GM18517 (cell line): ENCODE data around the gene CACNA1A.
"Not testable (repeated sequence)": the region's sequence is repeated elsewhere in the genome, so short reads cannot be mapped to it uniquely, and the experiment has no call there.

Experiments
- ATAC-seq: cut with Tn5 transposase; IDR thresholded peaks from one replicate; pipeline ENCODE4 v1.9.1; 2021; ENCODE audit warnings: mild to moderate bottlenecking, moderate library complexity; ENCODE audit not compliant: unreplicated experiment

Gene CACNA1A

DNA sequence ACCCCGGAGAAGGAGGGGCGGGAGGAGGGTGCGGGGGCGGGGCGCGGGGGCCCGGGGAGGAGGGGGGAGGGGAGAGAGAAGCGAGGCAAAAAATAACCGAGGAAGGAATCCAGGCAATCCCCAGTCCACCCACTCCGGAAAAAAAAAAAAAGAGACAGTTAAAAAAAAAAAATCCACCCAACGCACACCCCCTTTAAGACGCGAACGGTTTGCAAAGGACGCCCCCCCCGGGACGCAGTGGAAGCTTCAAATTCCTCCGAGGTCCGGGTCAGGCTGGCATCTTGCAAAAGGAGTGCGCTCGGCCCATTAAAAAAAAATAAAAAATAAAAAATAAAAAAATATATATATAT, at the start of gene CACNA1A:
CACNA1A (minus strand) TSS at position 9 of the 350 bp plus-strand sequence. CDS start 255 bp downstream, outside the sequence.
- ATAC-seq = no peak

DNA sequence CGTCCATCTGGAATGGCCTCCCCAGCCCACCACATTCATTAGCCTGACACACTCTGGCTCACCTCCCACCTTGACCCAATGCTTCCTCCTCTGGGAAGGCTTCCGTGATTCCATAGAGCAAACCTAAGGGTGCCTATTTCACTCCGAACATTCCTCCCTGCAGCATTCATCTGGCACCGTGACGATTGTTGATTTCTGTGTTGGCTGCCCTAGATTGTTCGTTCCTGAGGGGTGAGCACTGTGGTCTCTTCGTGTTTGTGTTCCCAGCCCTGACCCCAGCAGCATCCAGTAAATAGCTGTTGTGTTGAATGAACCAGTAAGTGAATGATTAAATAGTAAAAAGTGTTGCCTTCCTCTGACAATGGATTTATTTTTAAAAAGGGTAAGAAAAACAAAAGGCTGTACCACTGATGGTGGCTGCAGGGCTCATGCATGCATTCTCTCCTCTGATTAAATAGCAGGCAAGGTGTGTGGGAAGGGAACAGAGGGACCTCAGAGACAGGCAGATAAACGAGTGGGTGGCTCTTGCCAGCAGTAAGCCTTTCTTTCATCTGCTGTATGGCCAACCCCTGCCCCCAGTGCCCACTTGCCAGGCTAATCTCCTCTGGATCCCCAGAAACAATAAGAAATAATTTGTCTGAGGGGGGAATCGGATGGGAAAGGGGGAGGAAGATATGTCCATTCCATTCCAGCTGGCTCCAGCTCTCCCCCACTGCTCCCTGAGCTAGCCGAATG, 48.4 kb upstream of the CACNA1A start:
- ATAC-seq = no peak

GRCh38 chr19:13553880-13554400, 47.7 kb upstream of the CACNA1A start:
- ATAC-seq = no peak

DNA sequence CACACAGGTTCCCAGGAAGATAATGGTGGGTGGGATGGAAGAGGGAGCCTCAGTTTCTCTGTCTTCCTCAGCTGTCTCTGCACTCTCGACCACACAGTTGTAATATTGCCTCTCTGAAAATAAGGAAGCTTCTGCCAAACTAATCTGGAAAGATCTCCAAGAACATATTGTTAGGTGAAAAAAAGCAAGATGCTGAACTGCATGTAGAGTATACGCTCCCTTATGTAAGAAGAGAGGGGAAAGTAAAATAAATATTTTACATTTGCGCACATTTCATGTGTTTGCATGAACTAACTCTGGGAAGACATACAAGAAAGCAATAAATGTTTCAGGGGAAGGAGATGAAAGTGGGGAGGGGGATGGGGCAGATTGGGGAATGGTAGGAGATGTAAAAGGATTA, 41.9 kb upstream of the CACNA1A start:
- no peak for ATAC-seq

DNA sequence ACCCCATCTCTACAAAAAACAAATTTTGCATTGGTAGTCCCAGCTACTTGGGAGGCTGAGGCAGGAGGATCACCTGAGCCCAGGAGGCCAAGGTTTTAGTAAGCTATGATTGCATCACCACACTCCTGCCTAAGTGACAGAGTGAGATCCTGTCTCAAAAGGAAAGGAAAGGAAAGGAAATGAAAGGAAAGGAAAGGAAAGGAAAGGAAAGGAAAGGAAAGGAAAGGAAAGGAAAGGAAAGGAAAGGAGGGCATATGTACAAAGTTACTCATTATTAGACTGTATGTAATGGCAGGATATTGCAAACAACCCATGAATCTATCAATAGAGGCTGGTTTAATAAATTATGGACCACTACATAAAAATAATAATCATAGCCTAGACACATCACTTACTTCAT, 40.8 kb upstream of the CACNA1A start:
- ATAC-seq = no peak

- no peak for ATAC-seq
Measured at GRCh38 chr19:13544423-13544822, 38.1 kb upstream of the CACNA1A start.

- ATAC-seq = no peak
Measured at GRCh38 chr19:13541554-13541953, 35.3 kb upstream of the CACNA1A start.

DNA sequence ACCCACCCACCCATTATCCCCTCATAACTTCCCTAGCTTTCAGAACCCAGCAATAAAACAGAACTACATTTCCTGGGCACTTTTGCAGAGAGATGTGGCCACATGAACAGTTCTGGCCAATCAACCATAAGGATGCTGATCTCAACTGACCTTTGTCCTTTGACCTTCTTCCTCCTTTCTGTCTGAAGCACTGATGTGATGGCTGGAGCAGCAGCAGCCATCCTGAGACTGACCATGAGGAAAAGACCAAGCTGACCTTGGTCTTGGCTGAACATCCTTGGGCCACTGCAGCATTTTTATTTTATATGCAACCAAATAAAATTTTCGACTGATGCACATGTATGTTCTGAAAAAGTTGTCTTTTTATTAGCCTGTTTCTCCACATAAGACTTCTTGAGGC, 33.1 kb upstream of the CACNA1A start:
- ATAC-seq = no peak

DNA sequence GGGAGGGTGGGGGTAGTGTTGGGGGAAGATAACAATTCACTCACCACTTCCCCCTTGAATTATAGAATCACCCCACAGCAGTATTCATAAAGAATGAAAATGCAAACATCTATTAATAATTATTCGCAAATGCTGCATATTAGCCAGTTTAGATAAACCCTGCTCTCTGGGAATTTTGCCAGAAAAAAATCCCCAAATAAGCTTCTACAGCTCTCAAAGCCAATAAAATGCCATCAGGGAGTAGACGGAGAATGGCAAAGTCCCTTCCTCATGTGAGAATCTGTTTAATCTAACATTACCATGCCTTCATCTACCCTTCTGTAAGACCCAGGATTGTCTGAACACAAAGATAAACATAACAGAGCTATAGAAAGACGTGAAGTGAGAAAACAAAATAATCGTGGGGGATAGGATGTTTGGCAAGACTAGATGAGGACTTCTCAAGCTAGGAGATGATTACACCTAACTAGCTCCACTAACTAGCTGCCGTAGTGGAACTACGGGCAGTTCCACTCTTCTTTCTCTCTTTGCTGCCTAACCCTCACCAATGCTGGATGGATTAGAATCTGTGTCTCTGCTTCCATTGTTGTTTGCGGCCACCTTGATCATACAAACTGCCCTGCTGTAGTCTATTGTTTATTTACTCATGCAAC, 32.4 kb upstream of the CACNA1A start:
- no peak for ATAC-seq

DNA sequence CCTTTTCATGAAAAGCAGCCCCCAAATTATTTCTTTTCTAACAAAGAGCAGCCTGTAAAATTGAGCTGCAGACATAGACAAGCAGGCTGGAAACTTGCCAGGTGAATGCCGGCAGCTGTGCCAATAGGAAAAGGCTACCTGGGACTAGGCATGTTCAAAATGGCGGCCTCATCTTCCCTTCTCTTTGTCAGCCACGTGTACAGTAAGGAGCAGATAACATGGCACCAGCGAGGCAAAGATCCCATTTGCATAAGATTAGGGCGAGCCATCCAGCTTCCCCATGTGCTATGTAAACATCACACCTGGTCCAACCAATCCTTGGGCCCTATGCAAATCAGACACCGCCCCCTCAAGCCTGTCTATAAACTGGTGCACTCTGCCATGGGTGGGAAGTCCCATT, 31.2 kb upstream of the CACNA1A start:
- no peak for ATAC-seq

- ATAC-seq = no peak
Measured at GRCh38 chr19:13530720-13531119, 24.4 kb upstream of the CACNA1A start.

DNA sequence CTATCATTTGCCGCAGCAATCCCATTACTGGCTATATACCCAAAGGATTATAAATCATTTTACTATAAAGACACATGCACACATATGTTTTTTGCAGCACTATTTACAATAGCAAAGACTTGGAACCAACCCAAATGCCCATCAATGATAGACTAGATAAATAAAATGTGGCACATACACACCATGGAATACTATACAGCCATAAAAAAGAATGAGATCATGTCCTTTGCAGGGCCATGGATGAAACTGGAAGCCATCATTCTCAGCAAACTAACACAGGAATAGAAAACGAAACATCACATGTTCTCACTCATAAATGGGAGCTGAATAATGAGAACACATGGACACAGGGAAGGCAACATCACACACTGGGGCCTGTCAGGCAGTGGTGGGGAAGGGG, 23.4 kb upstream of the CACNA1A start:
- ATAC-seq = not testable (repeated sequence)

GRCh38 chr19:13526552-13526951, 20.3 kb upstream of the CACNA1A start:
- ATAC-seq = no peak

DNA sequence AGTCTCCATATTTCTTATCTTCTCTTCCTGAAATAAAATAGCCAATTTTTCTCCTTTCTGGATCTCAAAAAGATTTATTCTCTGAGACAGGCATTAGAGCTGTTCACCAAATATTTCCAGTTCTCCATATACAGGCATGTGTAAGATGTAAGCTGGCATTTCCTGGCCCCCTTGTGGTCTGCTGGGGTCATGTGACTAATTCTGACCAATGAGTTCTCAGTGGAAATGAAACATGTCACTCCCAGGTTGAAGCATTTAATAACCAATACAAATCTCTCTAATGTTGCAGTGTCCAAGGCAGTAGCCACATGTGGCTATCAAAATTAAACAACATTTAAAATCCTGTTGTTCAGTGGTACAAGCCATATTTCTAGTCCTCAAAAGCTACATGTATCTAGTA, 14.8 kb upstream of the CACNA1A start:
- ATAC-seq = no peak

GRCh38 chr19:13511947-13512346, 5.7 kb upstream of the CACNA1A start:
- no peak for ATAC-seq

DNA sequence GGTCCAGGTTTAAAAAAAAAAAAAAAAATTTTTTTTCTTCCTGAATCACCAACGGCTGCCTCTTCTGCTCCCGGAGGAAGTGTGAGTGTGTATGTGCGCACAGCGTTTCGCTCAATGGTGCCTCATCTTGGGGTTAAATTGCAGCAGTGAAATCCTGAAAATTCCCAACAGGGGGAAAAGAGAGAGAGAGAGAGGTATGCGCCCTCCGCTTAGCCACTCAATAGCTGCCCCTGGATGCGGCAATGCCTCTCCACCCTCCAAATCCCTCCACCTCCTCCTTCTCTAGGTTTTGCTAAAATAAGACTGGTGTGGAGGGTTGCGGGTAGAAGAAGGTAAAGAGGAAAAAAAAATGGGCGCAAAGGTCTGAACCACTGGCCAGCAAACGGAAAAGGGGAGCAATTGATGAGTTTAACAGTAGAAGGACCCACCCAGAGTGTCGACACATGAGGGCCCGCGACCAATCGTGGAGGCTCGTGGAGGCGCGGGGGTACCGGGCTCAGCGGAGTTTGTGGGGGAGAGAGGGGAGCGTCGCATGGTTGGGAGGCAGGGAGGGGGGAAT, 853 bp upstream of the CACNA1A start:
- ATAC-seq = no peak

- ATAC-seq = no peak
Measured at GRCh38 chr19:13505761-13506470, 363 bp downstream of the CACNA1A start.

DNA sequence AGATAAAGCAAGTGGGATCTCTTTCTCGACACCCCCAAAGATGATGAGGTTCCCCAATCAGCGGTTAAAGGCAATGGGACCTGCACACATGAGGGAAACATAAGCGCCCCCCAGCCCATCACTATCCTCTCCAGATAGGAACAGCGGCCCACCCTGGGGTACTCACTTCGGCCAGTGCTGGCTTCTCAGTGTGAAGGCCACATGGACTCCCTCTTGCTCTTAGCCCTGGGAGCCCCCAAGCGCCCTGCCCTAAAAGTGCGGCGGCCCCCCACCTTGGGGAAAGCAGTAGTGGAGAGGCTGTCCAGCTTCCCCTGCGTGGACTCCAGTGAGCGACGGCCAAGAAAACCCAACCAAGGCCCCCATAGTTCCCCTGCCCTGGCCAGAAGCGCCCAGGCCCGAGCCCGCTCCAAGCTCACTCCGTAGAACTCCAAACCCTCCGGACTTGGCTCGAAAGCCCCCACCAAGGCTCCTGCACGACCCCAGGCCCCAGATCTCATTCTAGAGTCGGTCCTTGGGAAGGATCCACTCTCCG, 1.0 kb downstream of the CACNA1A start:
- ATAC-seq = no peak

GRCh38 chr19:13503570-13504235, 2.6 kb downstream of the CACNA1A start:
- no peak for ATAC-seq

DNA sequence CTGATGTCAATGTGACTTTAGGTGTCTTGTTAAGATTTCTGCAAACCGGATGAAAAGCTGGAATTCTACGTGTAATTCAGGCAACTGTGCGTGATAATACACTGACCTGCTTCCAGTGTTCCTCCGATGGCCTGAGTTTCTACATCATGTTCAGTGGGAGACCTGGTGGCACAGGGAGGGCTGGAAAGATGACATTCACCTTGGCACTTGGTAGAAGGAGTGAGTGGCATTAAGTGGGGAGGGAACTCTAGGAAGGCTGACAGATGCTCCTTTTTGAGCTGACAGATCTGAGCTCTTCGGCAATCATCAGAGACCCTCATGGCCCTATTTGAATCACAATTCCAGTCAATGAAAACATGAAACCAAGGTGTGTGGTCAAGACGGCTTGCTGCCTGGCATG, 4.0 kb downstream of the CACNA1A start:
- ATAC-seq = no peak

GRCh38 chr19:13499692-13500091, 6.6 kb downstream of the CACNA1A start:
- no peak for ATAC-seq
